HuH-7.5 (cell line): ENCODE results near the gene BLCAP.
"Not testable (repeated sequence)": the region's sequence is repeated elsewhere in the genome, so short reads cannot be mapped to it uniquely, and the experiment has no call there.

ENCODE experiments used
- DNase-seq: peaks from one replicate; pipeline ENCODE4 v3.0.0; 2011; ENCODE audit warnings: low spot score

BLCAP gene

DNA sequence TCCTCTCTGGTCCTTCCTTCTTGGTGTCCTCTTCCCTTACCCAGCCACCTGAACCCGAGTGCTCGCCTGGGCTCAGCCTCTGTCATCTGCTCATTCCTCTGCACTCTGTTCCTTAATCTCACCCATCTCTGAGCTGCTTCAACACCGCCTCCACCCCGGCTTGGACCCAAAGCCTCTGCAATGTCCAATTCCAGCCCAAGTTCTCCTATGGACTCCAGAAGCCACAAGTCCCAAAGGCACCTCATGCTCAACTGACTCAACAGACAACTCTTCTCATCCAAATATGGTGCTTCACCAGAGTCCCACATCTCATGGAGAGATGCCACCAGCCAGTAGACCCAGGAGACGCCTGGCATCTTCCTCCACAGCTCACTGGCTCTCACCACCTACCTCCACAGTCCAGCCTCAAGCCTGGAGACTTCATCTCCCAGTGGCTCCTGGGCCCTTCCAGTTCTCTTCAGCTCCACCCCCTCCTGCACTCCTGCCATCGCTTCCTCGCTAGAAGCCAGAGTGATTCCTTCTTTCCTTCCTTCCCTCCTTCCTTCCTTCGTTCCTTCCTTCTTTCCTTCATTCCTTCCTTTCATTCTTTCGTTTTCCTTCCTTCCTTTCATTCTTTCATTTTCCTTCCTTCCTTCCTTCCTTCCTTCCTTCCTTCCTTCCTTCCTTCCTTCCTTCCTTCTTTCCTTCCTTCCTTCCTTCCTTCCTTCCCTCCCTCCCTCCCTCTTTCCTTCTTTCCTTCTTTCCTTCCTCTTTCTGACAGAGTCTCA, 47.6 kb downstream of the BLCAP start:
- DNase-seq = no peak

GRCh38 chr20:37479266-37479665, 48.4 kb downstream of the BLCAP start:
- DNase-seq = no peak

- DNase-seq = no peak
Observed at GRCh38 chr20:37477041-37477440, 50.6 kb downstream of the BLCAP start.

- DNase-seq = no peak
Observed at GRCh38 chr20:37475252-37475651, 52.4 kb downstream of the BLCAP start.

DNA sequence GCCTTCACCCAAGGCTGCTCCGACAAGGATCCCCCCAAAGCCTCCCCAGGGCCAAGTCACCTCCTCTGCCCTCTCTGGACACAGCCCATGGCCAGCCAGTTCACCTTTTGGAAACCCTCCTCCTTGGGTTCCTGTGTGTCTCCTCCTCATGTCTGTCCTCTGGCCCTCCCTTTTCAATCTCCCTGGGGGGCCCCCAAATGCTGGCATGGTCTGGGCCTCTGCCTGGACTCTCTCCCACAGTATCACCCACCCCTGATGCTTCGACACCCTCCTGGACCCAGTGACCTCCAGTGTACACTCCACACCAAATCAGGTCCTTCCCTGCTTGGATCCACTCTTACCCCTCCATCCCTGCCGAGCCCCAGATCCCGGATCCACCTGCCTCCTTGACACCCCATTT, 53.3 kb downstream of the BLCAP start:
- DNase-seq = no peak

DNA sequence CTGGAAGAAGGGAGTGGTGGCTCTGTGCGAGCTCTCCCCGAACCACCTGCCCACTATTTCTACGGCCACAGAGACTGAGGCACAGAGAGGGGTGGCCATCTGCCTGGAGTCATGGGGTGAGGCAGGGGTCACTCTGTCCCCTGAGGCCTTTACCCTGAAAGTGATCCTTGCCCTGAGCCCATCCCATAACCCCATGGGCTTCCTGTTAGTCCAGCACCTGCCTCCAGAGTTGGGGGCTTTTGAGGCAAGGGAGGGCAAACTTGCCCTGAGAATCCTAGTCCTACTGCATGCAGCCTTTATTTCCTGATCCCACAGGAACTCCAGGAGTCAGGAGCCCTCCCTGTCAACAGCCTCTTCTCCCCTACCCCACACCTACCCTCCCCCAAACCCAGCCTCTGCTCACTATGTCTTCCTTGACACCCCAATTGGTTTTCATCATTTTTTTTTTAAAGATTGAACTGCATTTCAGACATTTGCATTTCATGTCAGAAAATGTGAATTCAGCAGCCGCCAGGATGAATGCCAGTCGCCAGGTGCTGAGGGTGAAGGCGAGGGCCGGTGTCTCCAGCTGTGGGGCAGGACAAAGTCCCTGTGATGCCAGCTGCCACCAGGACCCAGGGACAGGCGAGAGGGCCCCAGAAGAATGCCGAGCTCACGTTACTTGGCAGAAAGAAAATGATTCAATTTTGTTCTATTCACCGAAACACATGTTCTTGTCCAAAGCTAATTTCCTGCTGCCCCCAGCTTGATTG, 54.3 kb downstream of the BLCAP start:
- no peak for DNase-seq

DNA sequence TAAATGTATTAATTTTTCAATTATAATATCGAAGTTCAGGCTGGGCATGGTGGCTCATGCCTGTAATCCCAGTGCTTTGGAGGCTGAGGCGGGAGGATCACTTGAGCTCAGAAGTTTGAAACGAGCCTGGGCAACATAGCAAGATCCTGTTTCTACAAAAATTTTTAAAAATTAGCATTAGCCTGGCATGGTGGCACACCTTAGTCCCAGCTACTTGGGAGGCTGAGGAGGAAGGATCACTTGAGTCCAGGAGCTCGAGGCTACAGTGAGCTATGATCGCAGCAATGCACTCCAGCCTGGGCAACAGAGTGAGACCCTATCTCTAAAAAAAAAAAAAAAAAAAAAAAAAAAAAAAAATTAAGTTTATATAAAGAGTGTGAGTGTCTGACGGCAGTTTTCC, 55.2 kb downstream of the BLCAP start:
- not testable (repeated sequence) for DNase-seq

DNA sequence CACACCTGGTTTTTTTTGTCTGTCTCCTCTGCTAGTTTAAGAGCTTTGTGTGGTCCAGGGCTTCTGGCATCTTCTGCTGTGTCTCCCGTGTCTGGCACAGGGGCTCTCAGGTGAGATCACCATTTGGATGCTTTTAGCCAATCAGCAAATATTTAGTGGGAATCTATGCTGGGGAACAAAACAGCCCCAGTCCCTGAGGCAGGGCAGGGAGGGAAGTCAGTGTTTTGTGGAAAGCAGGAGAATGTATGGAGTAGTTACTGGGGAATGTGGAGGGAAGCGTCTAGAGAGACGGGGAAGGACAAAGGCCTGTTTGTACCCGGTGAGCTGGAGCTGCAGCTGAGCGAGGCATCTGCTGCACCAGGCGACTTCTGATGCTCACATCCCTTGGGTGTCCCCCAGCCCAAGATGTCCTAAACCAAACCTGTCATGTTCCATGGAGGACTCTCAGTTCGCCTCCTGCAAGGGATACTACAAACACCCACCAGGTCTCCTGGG, 55.9 kb downstream of the BLCAP start:
- DNase-seq = no peak

DNA sequence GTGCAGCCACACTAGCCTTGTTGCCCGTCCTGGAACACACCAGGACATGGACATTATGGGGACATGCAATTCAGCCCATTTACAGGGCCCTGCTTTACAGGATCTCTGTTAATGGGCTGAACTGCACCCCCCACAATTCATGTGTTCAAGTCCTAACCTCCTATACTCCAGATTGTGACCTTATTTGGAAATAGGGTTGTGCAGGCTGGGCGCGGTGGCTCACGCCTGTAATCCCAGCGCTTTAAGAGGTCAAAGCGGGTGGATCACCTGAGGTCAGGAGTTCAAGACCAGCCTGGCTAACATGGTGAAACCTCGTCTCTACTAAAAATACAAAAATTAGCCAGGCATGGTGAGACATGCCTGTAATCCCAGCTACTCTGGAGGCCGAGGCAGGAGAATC, 57.5 kb downstream of the BLCAP start:
- not testable (repeated sequence) for DNase-seq

GRCh38 chr20:37469531-37469930, 58.1 kb downstream of the BLCAP start:
- no peak for DNase-seq

DNA sequence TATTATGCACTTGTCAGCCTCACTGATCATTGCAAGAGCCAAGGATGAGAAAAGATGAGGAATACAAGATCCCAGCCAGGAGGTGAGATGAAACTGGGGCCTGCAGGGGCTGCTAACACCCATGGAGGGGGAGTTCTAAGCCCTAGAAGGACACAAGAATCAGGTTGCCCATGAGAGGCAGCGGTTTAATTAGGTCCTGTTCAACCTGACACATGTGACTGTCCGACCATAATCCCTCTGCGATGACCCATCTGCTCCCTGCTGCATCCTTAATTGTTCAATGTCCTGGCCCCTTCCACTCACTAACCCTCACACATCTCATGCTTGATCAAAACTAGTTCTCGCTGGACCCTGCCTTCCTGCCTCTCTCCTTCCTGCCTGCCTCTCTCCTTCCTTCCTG, 58.8 kb downstream of the BLCAP start:
- no peak for DNase-seq
